HS-5 (cell line): ENCODE measurements around the gene VPS8.

Experiments
- DNase-seq: peaks from one replicate; pipeline ENCODE4 v3.0.0-alpha.2; 2012; ENCODE audit warnings: low read depth

Gene VPS8

GRCh38 chr3:184811999-184812661 lies at the start of gene VPS8:
Gene VPS8 (plus strand): TSS chr3:184812166. CDS start chr3:184824633, 12,467 bp downstream.
- DNase-seq: peak; percentile 79

- DNase-seq: no peak
Measured at GRCh38 chr3:184764191-184764590, 47.8 kb upstream of the VPS8 start.

GRCh38 chr3:184765047-184765729 lies 46.8 kb upstream of the VPS8 start:
- no peak for DNase-seq

- DNase-seq: no peak
Measured at GRCh38 chr3:184765730-184766074, 46.3 kb upstream of the VPS8 start.

GRCh38 chr3:184766555-184767261 lies 45.3 kb upstream of the VPS8 start:
- DNase-seq: no peak

GRCh38 chr3:184767377-184767776 lies 44.6 kb upstream of the VPS8 start:
- DNase-seq: no peak

- no peak for DNase-seq
Measured at GRCh38 chr3:184769382-184770170, 42.4 kb upstream of the VPS8 start.

GRCh38 chr3:184770541-184770940 lies 41.4 kb upstream of the VPS8 start:
- DNase-seq: no peak

GRCh38 chr3:184771301-184772127 lies 40.5 kb upstream of the VPS8 start:
- DNase-seq: no peak

- no peak for DNase-seq
Measured at GRCh38 chr3:184772667-184773272, 39.2 kb upstream of the VPS8 start.

- DNase-seq: no peak
Measured at GRCh38 chr3:184773283-184774186, 38.4 kb upstream of the VPS8 start.

- DNase-seq: no peak
Measured at GRCh38 chr3:184776916-184777315, 35.0 kb upstream of the VPS8 start.

- peak; percentile 84 for DNase-seq
Measured at GRCh38 chr3:184777566-184778356, 34.2 kb upstream of the VPS8 start.

GRCh38 chr3:184778426-184779332 lies 33.3 kb upstream of the VPS8 start:
- no peak for DNase-seq

GRCh38 chr3:184780981-184781515 lies 30.9 kb upstream of the VPS8 start:
- no peak for DNase-seq

- DNase-seq: no peak
Measured at GRCh38 chr3:184781801-184782200, 30.2 kb upstream of the VPS8 start.

GRCh38 chr3:184783319-184783718 lies 28.6 kb upstream of the VPS8 start:
- no peak for DNase-seq
